Natural killer cell (primary cell): ENCODE results near the gene TSPAN17. TPM values are rescaled to one million over a fixed set of nuclear protein-coding genes. Genes with fewer than 3 reads are reported as not detected.

Experiments
- ATAC-seq, 3 donors: fragments of 150-1000 bp in 2 of 3; fragments of 200-7000 bp in 1 of 3; cut with Tn5 transposase; 1 replicate in 1 of 3; 2 replicates in 2 of 3; pipeline ENCODE4 v1.10.0; 2021; ENCODE audit warnings: mild to moderate bottlenecking in 2 of 3, moderate library complexity in 2 of 3
- DNase-seq, 2 donors: peaks; one replicate each; pipeline versions ENCODE4 v3.0.0 to v3.0.0-alpha.2; 2013 to 2021; ENCODE audit warnings: mixed read lengths in 1 of 2
- H3K27ac ChIP-seq: one replicate; pipeline ENCODE4 v1.5.1; 2013; ENCODE audit warnings: mild to moderate bottlenecking, low read length
- H3K27me3 ChIP-seq: one replicate; pipeline ENCODE4 v1.6.1; 2013; ENCODE audit warnings: low read length; ENCODE audit not compliant: control insufficient read depth, insufficient read depth
- H3K36me3 ChIP-seq: one replicate; pipeline ENCODE4 v1.6.1; 2013; ENCODE audit warnings: low read length; ENCODE audit not compliant: control insufficient read depth, insufficient read depth
- H3K4me1 ChIP-seq: one replicate; pipeline ENCODE4 v1.6.1; 2013; ENCODE audit warnings: low read length; ENCODE audit not compliant: control insufficient read depth, insufficient read depth
- H3K4me3 ChIP-seq: one replicate; pipeline ENCODE4 v1.5.1; 2013; ENCODE audit warnings: low read length
- H3K9me3 ChIP-seq: one replicate; pipeline ENCODE4 v1.6.1; 2013; ENCODE audit warnings: low read length; ENCODE audit not compliant: control insufficient read depth, insufficient read depth
- H3K27ac Mint-ChIP-seq, 2 donors: one replicate each; pipeline ENCODE4 v1.8.0; 2022; ENCODE audit warnings: mild to moderate bottlenecking in 2 of 2, mixed read lengths in 2 of 2, moderate library complexity in 1 of 2
- H3K27me3 Mint-ChIP-seq, 2 donors: one replicate each; pipeline ENCODE4 v1.8.0; 2022; ENCODE audit warnings: low read depth in 2 of 2, mixed read lengths in 2 of 2
- H3K36me3 Mint-ChIP-seq: one replicate; pipeline ENCODE4 v1.8.0; 2022; ENCODE audit warnings: mixed read lengths
- H3K4me1 Mint-ChIP-seq, 2 donors: one replicate each; pipeline ENCODE4 v1.8.0; 2022; ENCODE audit warnings: mixed read lengths in 2 of 2
- H3K4me3 Mint-ChIP-seq: one replicate; pipeline ENCODE4 v1.8.0; 2022; ENCODE audit warnings: mild to moderate bottlenecking, moderate library complexity, mixed read lengths
- H3K9me3 Mint-ChIP-seq, 2 donors: one replicate each; pipeline ENCODE4 v1.8.0; 2022; ENCODE audit warnings: mixed read lengths in 2 of 2
- CTCF ChIP-seq: fragments of 200-600 bp; IDR thresholded peaks from one replicate; pipeline ENCODE4 v1.8.0; 2022; ENCODE audit warnings: antibody characterized with exemption
- WGBS: methylation state at CpG from one replicate; pipeline ENCODE4 v1.1.7; 2013; ENCODE audit warnings: missing lambda C conversion rate; ENCODE audit not compliant: insufficient coverage; 5-methylcytosine and 5-hydroxymethylcytosine counted together
- intact Hi-C: fragments of 100-400 bp; cut with micrococcal nuclease; formaldehyde crosslinking; loops from one replicate; pipeline ENCODE4 v1.14.2; 2022
- total RNA-seq, 4 donors: library from RNA; stranded (reverse); fragments of 120-200 nt in 1 of 4; gene quantifications; one replicate each; pipeline versions ENCODE4 v1.2.3 to v1.2.4, GENCODE V29; 2013 to 2022

The TSPAN17 gene
- total RNA-seq, 3 donors from 2014 or later (not counting 1 experiment from before 2014, with no cell fraction given), result 24.1 to 29.4 (median 24.6) TPM

DNA sequence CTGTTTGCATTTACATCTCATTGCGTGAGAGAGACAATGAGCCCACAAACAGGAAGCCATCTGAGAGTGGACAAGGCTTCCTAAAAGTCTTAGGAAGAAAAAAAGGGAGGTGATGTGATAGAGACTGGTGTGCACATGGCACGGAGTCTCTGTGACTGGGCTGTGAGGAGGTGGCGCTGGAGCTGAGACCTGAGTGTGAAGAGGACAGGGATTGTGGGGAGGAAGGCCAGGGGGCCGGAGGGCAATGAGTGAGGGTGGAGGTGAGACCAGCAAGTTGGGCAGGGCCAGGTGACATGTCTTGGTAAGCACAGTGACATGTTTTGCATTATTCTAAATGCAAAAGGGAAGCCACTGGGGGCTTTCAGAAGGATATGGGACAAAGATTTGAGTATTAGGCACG lies 45.0 kb downstream of the TSPAN17 start:
- H3K4me1 Mint-ChIP-seq, result no peaks in the 10 kb centered on the region
- Histone ChIP-seq H3K36me3 (no peaks in the 10 kb centered on the region), H3K4me1 (no peaks in the 10 kb centered on the region), H3K27ac (no peak overlapping the region), H3K27me3 (peaks cover 11% of the 10 kb centered on the region), H3K4me3 (no peak overlapping the region), H3K9me3 (peaks cover 6% of the 10 kb centered on the region)
- H3K27ac Mint-ChIP-seq, result no peak overlapping the region
- intact Hi-C loops, result no loop called here
- DNase-seq (no peak), ATAC-seq (no peak)
- H3K27me3 Mint-ChIP-seq, result peaks cover 51 to 74% of the 10 kb centered on the region in 2 donors
- no peaks in the 10 kb centered on the region for H3K36me3 Mint-ChIP-seq
- TF ChIP-seq CTCF, result no peak
- 49% methylated on average over 5 of the region's 5 CpGs for whole genome bisulfite sequencing
- no peak overlapping the region for H3K4me3 Mint-ChIP-seq
- no peaks in the 10 kb centered on the region for H3K9me3 Mint-ChIP-seq

GRCh38 chr5:176692839-176693476 lies 45.7 kb downstream of the TSPAN17 start:
- no peak overlapping the region for H3K27ac Mint-ChIP-seq
- no peak for TF ChIP-seq CTCF
- H3K9me3 Mint-ChIP-seq, result no peaks in the 10 kb centered on the region
- H3K27me3 Mint-ChIP-seq, result peaks cover 57 to 81% of the 10 kb centered on the region in 2 donors
- peaks cover 11% of the 10 kb centered on the region for H3K27me3 ChIP-seq
- H3K36me3 Mint-ChIP-seq, result no peaks in the 10 kb centered on the region
- no peak for DNase-seq
- H3K4me3 ChIP-seq, result no peak overlapping the region
- no peak overlapping the region for H3K27ac ChIP-seq
- no peaks in the 10 kb centered on the region for H3K9me3 ChIP-seq
- intact Hi-C loops, result no loop called here
- no peaks in the 10 kb centered on the region for H3K4me1 Mint-ChIP-seq
- no peak overlapping the region for H3K4me3 Mint-ChIP-seq
- 22% methylated on average over 13 of the region's 13 CpGs for WGBS
- H3K4me1 ChIP-seq, result no peaks in the 10 kb centered on the region
- no peak for ATAC-seq
- no peaks in the 10 kb centered on the region for H3K36me3 ChIP-seq

DNA sequence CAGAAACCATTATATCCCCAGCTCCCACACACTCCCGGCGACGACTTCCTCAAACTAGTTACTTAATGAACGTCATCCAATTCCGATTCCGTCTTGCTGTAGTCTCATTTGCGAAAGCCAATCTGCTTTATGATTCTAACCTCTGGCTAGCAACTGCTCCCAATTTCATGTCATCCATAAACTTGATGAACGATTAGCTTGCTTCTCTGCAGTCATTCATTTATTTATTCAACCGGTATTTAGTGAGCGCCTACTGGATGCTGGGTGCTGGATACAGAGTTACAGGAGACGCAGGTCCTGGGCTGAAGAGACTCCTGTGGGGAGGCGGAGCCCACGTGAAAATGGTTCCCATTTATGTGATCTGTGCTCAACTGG lies 46.2 kb downstream of the TSPAN17 start:
- ATAC-seq (no peak), DNase-seq (no peak)
- Histone ChIP-seq H3K36me3 (no peaks in the 10 kb centered on the region), H3K27me3 (peaks cover 11% of the 10 kb centered on the region), H3K4me3 (no peak overlapping the region), H3K27ac (no peak overlapping the region), H3K4me1 (no peaks in the 10 kb centered on the region), H3K9me3 (no peaks in the 10 kb centered on the region)
- H3K27me3 Mint-ChIP-seq, result peaks cover 60 to 86% of the 10 kb centered on the region in 2 donors
- no peak for TF ChIP-seq CTCF
- WGBS, result 53% methylated on average over 13 of the region's 13 CpGs
- H3K27ac Mint-ChIP-seq, result no peak overlapping the region
- intact Hi-C loops, result no loop called here
- no peaks in the 10 kb centered on the region for H3K4me1 Mint-ChIP-seq
- H3K36me3 Mint-ChIP-seq, result no peaks in the 10 kb centered on the region
- H3K4me3 Mint-ChIP-seq, result no peak overlapping the region
- H3K9me3 Mint-ChIP-seq, result no peaks in the 10 kb centered on the region

GRCh38 chr5:176694146-176694545 lies 46.9 kb downstream of the TSPAN17 start:
- peaks cover 63 to 90% of the 10 kb centered on the region in 2 donors for H3K27me3 Mint-ChIP-seq
- H3K4me1 Mint-ChIP-seq, result no peaks in the 10 kb centered on the region
- intact Hi-C loops, result no loop called here
- TF ChIP-seq CTCF, result no peak
- H3K4me1 ChIP-seq, result no peaks in the 10 kb centered on the region
- no peak overlapping the region for H3K4me3 Mint-ChIP-seq
- H3K27ac ChIP-seq, result no peak overlapping the region
- H3K36me3 Mint-ChIP-seq, result no peaks in the 10 kb centered on the region
- no peak overlapping the region for H3K4me3 ChIP-seq
- ATAC-seq (no peak), DNase-seq (no peak)
- H3K9me3 ChIP-seq, result no peaks in the 10 kb centered on the region
- peaks cover 16% of the 10 kb centered on the region for H3K27me3 ChIP-seq
- H3K36me3 ChIP-seq, result no peaks in the 10 kb centered on the region
- H3K9me3 Mint-ChIP-seq, result no peaks in the 10 kb centered on the region
- 75% methylated on average over 10 of the region's 10 CpGs for WGBS
- H3K27ac Mint-ChIP-seq, result no peak overlapping the region
